Measurements from ENCODE around the gene EDARADD.

EDARADD gene

DNA sequence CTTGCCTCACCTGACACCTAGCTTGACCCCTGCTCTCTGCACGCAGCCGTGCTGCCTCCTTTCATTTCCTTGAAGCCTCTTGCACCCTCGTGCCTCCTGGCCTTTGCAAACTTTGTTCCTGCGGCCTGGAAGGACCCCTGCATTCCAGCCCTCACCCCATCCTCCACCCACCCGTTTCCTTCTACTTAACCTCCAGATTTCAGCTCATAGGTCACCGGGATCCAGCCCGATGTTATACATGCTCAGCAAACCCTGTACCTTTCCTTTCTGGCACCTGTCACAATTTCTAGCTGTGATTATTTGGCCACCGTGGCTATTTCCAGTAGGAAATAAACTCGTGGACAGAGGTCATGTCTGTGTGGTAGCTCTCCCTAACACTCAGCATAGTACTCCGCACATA is 4.5 kb downstream of the EDARADD start:
- TF ChIP-seq, protein P1, sequence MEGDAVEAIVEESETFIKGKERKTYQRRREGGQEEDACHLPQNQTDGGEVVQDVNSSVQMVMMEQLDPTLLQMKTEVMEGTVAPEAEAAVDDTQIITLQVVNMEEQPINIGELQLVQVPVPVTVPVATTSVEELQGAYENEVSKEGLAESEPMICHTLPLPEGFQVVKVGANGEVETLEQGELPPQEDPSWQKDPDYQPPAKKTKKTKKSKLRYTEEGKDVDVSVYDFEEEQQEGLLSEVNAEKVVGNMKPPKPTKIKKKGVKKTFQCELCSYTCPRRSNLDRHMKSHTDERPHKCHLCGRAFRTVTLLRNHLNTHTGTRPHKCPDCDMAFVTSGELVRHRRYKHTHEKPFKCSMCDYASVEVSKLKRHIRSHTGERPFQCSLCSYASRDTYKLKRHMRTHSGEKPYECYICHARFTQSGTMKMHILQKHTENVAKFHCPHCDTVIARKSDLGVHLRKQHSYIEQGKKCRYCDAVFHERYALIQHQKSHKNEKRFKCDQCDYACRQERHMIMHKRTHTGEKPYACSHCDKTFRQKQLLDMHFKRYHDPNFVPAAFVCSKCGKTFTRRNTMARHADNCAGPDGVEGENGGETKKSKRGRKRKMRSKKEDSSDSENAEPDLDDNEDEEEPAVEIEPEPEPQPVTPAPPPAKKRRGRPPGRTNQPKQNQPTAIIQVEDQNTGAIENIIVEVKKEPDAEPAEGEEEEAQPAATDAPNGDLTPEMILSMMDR (conservative IDR thresholded peaks at IDR 0.05; ENCODE audit: control insufficient read depth, insufficient read depth, low read depth, low read length): no peak
- no peak for DNase-seq (ENCODE audit: low read depth)
- H3K4me3 ChIP-seq (ENCODE audit: control insufficient read depth, low read depth, low read length): no peak overlapping the region

DNA sequence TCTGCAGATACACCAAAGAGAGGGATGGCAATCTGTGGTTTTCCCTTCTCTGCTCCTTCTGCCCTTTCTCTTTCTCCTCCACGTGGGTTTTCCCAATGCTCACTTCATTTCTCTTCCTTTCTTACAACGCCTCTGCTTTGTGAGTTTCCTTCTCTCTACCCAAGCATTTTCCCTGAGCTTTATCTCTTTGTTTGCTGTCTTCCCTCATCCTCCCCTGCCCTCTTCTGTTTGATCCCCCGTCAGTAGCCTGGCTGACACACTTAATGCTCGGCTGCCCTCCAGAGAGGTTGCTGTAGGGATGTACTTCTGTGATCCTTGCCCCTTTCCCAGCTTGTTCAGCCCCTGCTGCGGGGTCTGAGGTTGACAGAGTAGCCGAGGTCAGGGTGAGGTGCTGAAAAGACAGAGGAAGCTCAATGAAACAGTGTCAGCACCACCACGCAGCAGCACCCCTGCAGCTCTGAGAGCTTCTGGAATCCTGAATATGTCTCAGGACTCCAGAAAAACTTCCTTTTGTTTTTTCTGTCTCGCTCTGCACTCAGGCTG is 6.0 kb downstream of the EDARADD start:
- no peak for DNase-seq (ENCODE audit: low read depth)
- TF ChIP-seq, protein P1 (conservative IDR thresholded peaks at IDR 0.05; ENCODE audit: control insufficient read depth, insufficient read depth, low read depth, low read length): no peak
- no peak overlapping the region for H3K4me3 ChIP-seq (ENCODE audit: control insufficient read depth, low read depth, low read length)

DNA sequence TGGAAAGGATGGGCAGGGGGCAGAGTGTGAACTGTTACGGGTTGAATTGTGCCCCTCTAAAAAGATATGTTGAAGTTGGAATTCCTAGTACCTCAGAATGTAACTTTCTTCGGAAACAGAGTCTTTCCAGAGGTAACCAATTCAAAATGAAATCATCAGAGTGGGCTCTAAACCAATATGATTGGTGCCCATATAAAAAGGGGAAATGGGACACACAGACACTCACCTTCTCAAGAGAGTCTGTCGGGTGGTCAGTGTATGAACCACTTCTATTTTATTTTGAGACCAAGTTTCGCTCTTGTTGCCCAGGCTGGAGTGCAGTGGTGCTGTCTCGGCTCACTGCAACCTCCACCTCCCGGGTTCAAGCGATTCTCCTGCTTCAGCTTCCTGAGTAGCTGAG is 7.6 kb downstream of the EDARADD start:
- H3K4me3 ChIP-seq (ENCODE audit: control insufficient read depth, low read depth, low read length): no peak overlapping the region
- TF ChIP-seq, protein P1 (conservative IDR thresholded peaks at IDR 0.05; ENCODE audit: control insufficient read depth, insufficient read depth, low read depth, low read length): no peak
- no peak for DNase-seq (ENCODE audit: low read depth)

DNA sequence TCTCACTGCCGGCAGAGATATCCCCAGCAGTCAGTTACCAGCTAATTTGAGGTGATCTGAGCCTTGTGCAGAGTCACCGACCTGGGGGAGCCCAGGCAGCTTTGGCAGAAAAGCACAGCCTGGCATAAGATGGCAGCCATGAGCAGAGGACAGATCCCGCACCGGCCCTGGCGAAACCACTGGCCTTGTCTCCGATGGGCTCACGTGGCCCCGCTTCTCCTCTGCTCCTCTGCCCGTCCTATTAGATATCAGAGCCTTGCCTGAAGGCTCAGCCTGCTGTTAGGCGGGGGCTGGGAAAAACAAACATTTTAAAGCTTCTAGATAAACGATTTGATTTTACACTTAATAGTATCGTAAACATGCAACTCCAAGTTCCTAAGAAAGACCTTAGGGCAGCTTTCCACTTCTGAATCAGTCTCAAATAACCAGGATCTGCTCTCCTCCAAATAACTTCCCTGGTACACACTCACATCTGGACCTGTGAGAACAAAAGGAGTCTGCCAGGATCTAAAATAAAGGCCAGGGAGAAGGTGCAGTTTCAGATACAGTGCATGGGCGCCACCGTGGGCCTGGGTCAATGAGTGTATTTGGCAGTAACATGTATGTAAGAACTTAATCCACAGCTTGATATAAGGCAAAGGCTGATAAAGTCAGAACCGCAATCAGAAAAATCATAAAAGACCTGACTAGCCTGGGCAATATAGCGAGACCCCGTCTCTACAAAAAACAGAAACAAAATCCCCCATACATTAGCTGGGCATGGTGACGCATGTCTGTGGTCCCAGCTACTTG is 10.0 kb downstream of the EDARADD start:
- no peak overlapping the region for H3K4me3 ChIP-seq (ENCODE audit: control insufficient read depth, low read depth, low read length)
- TF ChIP-seq, protein P1 (conservative IDR thresholded peaks at IDR 0.05; ENCODE audit: control insufficient read depth, insufficient read depth, low read depth, low read length): no peak
- DNase-seq (ENCODE audit: low read depth): no peak

DNA sequence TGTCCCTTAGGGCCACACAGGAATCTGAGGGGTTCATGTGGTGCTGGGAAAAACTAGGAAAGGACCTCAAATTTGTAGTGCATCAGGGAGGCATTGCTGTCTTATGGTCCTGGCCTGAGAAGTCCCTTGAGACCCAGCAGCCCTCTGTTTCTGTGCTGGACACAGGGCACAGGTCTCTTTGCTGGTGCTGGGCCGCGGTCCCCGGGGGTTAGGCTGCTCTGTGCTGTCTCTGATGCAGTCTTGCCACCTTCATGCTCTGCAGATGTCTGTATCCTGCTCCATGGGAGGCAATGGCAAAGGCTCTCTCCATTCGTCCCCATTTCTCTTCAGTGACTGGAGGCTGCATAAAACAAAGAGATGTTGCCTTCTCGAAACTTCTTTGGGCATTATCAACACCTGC is 13.0 kb downstream of the EDARADD start:
- no peak overlapping the region for H3K4me3 ChIP-seq (ENCODE audit: control insufficient read depth, low read depth, low read length)
- TF ChIP-seq, protein P1 (conservative IDR thresholded peaks at IDR 0.05; ENCODE audit: control insufficient read depth, insufficient read depth, low read depth, low read length): no peak
- DNase-seq (ENCODE audit: low read depth): no peak

DNA sequence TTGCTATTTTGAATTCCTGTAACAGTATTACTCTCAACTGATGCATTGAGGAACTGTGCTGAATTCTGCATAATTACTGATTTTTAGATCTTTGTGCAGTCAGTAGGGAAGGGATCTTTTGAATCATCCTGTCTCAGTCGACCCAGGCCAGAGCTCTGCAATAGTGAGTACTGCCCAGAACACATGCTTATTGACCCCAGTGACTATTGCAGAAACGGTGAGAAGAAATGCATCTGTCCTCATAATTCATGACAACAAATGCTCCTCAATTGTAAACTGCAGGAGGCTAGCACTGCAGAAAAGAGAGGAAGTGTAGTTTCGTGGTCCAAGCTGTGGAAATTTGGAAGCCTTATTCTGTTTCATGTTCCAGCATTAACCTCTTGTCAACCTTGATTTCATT is 19.6 kb downstream of the EDARADD start:
- DNase-seq (ENCODE audit: low read depth): no peak
- no peak overlapping the region for H3K4me3 ChIP-seq (ENCODE audit: control insufficient read depth, low read depth, low read length)
- TF ChIP-seq, protein P1 (conservative IDR thresholded peaks at IDR 0.05; ENCODE audit: control insufficient read depth, insufficient read depth, low read depth, low read length): no peak
